Uterus (tissue), 2 donors: Measurements from ENCODE around the gene DLG3.
"Not testable (repeated sequence)": the region's sequence is repeated elsewhere in the genome, so short reads cannot be mapped to it uniquely, and the experiment has no call there.

Experiments
- CTCF ChIP-seq, 4 experiments: fragments of 200-600 bp in 2 of 4; fragments of 450-650 bp in 2 of 4; sonication (generic) in 2 of 4; IDR thresholded peaks; one replicate each; pipeline ENCODE4 v1.5.1; 2016 to 2019; ENCODE audit warnings: antibody characterized with exemption in 4 of 4, mild to moderate bottlenecking in 2 of 4, moderate library complexity in 1 of 4
- POLR2A ChIP-seq, 2 donors: fragments of 450-650 bp; IDR thresholded peaks; one replicate each; pipeline ENCODE4 v1.6.1; 2016; ENCODE audit warnings: antibody characterized with exemption in 2 of 2, mild to moderate bottlenecking in 1 of 2, moderate library complexity in 1 of 2

DNA sequence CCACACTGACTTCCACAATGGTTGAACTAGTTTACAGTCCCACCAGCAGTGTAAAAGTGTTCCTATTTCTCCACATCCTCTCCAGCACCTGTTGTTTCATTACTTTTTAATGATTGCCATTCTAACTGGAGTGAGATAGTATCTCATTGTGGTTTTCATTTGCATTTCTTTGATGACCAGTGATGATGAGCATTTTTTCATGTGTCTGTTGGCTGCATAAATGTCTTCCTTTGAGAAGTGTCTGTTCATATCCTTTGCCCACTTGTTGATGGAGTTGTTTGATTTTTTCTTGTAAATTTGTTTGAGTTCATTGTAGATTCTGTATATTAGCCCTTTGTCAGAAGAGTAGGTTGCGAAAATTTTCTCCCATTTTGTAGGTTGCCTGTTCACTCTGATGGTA is 71.1 kb downstream of the DLG3 start:
- TF ChIP-seq CTCF, POLR2A (IDR thresholded peaks at IDR 0.05): not testable (repeated sequence)
